ENCODE results near the gene GP1BA.

The GP1BA gene

GRCh38 chr17:4898351-4898750 lies 33.7 kb upstream of the GP1BA start:
- Histone ChIP-seq H3K36me3 (ENCODE audit: insufficient read depth, insufficient read length, low read length) (peaks cover 54% of the 10 kb centered on the region), H3K4me3 (ENCODE audit: insufficient read length, low read depth) (no peak overlapping the region), H3K9me3 (ENCODE audit: insufficient read depth, low read length) (no peaks in the 10 kb centered on the region), H3K4me1 (ENCODE audit: insufficient read depth, insufficient read length) (peaks cover 11% of the 10 kb centered on the region), H3K27me3 (ENCODE audit: insufficient read depth, insufficient read length) (no peaks in the 10 kb centered on the region), H3K9ac (ENCODE audit: insufficient read length, low read depth) (no peak overlapping the region)
- TF ChIP-seq ZNF274 (IDR thresholded peaks at IDR 0.05; ENCODE audit: low read depth, low read length) (no peak), YY1 (IDR thresholded peaks at IDR 0.05; ENCODE audit: insufficient read depth, insufficient read length) (no peak), SUZ12 (IDR thresholded peaks at IDR 0.05; ENCODE audit: extremely low read depth, insufficient read depth, insufficient read length) (no peak)
- DNase-seq (ENCODE audit: low read depth, low spot score): no peak

DNA sequence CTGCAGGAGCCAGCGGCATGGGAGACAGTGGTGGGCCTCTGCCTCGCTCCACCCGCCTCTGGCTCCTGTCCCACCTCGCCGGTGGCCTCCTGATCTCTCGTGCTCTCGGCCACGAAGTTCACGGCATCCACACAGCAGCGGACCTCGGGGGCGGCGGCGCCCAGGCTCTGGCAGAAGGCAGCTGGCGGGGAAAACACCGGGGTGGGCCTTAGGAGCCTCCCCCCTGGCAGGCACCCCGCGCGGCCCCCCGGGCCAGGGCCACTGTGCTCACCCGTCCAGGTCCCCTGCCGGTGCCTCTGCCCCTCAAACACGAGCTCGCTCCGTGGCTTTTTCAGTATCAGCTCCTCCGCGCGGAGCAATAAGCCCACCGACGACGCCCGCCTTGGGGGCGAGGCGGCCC lies 33.1 kb upstream of the GP1BA start:
- Histone ChIP-seq H3K27me3 (ENCODE audit: insufficient read depth, insufficient read length) (no peaks in the 10 kb centered on the region), H3K9me3 (ENCODE audit: insufficient read depth, low read length) (no peaks in the 10 kb centered on the region), H3K4me1 (ENCODE audit: insufficient read depth, insufficient read length) (peaks cover 12% of the 10 kb centered on the region), H3K4me3 (ENCODE audit: insufficient read length, low read depth) (no peak overlapping the region), H3K9ac (ENCODE audit: insufficient read length, low read depth) (no peak overlapping the region), H3K36me3 (ENCODE audit: insufficient read depth, insufficient read length, low read length) (peaks cover 48% of the 10 kb centered on the region)
- TF ChIP-seq SUZ12 (IDR thresholded peaks at IDR 0.05; ENCODE audit: extremely low read depth, insufficient read depth, insufficient read length): no peak
- TF ChIP-seq YY1 (IDR thresholded peaks at IDR 0.05; ENCODE audit: insufficient read depth, insufficient read length): no peak
- no peak for TF ChIP-seq ZNF274 (IDR thresholded peaks at IDR 0.05; ENCODE audit: low read depth, low read length)
- DNase-seq (ENCODE audit: low read depth, low spot score): no peak

DNA sequence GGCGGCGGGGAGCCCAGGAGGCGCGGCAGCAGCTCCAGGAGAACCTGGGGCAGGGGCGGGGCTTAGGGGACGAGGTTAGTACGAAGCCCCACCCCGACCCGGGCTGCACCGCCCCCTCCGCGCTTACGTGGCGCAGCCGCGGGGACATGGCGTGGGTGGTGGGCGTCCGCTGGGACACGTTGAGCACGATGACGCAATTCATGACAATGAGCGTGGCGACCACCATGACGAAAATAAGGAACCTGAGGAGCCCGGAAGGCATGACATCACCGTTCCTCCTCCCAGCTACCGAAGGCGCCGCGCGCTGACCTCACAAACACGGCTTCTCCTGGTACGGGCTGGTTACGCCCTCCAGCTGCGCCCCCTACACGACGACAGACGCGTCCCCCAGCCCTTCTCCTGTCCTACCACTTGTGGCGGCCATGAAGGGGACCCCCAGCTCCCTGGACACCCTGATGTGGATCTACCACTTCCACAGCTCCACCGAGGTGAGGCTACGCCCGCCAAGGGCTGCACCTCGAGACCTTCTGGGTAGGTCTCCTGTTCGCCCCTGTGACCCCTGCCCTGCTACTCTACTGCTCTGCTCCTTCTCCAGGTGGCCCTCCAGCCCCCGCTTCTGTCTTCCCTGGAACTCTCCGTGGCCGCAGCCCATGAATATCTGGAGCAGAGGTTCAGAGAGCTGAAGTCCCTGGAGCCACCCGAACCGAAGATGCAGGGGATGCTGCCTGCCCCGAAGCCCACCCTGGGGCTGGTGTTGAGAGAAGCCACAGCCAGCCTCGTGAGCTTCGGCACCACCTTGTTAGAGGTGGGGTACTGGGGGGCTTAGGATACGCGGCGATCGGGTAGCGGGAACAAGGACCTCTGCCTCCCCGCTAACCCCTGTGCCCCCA lies 32.5 kb upstream of the GP1BA start, which contains the start of gene C17orf107:
TSS of gene C17orf107 (plus strand) at position 196 of the 890 bp plus-strand sequence. CDS start at position 423, 227 bp downstream.
- Histone ChIP-seq H3K4me1 (ENCODE audit: insufficient read depth, insufficient read length) (peaks cover 12% of the 10 kb centered on the region), H3K9ac (ENCODE audit: insufficient read length, low read depth) (no peak within 1 kb of the TSS), H3K36me3 (ENCODE audit: insufficient read depth, insufficient read length, low read length) (peaks cover 42% of the 10 kb centered on the region), H3K4me3 (ENCODE audit: insufficient read length, low read depth) (no peak within 1 kb of the TSS), H3K9me3 (ENCODE audit: insufficient read depth, low read length) (no peaks in the 10 kb centered on the region), H3K27me3 (ENCODE audit: insufficient read depth, insufficient read length) (no peaks in the 10 kb centered on the region)
- no peak for TF ChIP-seq YY1 (IDR thresholded peaks at IDR 0.05; ENCODE audit: insufficient read depth, insufficient read length)
- no peak for TF ChIP-seq ZNF274 (IDR thresholded peaks at IDR 0.05; ENCODE audit: low read depth, low read length)
- no peak for DNase-seq (ENCODE audit: low read depth, low spot score)

DNA sequence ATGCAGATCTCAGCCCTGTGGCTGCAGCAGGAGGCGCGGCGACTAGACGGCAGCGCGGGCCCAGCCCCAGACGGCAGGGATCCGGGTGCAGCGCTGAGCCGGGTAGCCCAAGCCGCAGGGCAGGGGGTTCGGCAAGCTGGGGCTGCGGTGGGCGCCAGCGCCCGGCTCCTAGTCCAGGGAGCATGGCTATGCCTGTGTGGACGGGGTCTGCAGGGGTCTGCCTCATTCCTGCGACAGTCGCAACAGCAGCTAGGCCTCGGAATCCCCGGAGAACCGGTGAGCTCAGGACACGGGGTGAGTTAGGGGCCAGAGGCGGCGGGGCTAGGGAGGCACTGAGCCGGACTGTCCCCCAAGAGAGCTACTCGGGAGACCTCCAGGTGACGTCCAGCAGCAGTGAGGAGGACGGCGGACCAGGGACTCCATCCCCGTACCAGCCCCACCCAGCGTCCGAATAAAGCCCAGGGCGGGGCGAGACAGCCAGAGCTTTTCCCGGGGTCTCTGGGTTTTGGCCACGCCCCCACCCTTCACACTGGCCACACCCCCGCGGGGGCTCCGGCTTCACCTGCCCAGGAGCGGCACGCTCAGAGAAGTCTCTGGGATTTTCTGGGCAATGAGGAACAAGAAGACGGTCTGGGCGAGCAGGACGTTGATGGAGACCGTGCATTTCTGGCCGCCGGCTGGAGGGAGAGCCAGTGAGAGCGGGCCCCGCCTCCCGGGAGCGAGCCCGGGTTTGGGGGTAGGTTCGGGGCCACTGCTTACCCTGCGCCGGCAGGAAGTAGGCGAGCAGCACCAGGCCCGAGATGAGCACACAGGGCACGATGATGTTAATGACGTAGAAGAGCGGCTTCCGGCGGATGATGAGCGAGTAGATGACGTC lies 31.6 kb upstream of the GP1BA start:
- H3K4me3 ChIP-seq (ENCODE audit: insufficient read length, low read depth): no peak overlapping the region

GRCh38 chr17:4901108-4901647 lies 30.9 kb upstream of the GP1BA start:
- Histone ChIP-seq H3K9ac (ENCODE audit: insufficient read length, low read depth) (no peak overlapping the region), H3K4me1 (ENCODE audit: insufficient read depth, insufficient read length) (peaks cover 12% of the 10 kb centered on the region), H3K4me3 (ENCODE audit: insufficient read length, low read depth) (no peak overlapping the region), H3K9me3 (ENCODE audit: insufficient read depth, low read length) (no peaks in the 10 kb centered on the region), H3K36me3 (ENCODE audit: insufficient read depth, insufficient read length, low read length) (peaks cover 27% of the 10 kb centered on the region), H3K27me3 (ENCODE audit: insufficient read depth, insufficient read length) (no peaks in the 10 kb centered on the region)
- TF ChIP-seq YY1 (IDR thresholded peaks at IDR 0.05; ENCODE audit: insufficient read depth, insufficient read length) (no peak), ZNF274 (IDR thresholded peaks at IDR 0.05; ENCODE audit: low read depth, low read length) (no peak), SUZ12 (IDR thresholded peaks at IDR 0.05; ENCODE audit: extremely low read depth, insufficient read depth, insufficient read length) (no peak)
- DNase-seq (ENCODE audit: low read depth, low spot score): no peak

More for the DNA sequence above, 31.6 kb upstream of the GP1BA start:
- H3K9ac ChIP-seq (ENCODE audit: insufficient read length, low read depth): no peak overlapping the region
- H3K4me1 ChIP-seq (ENCODE audit: insufficient read depth, insufficient read length): peaks cover 12% of the 10 kb centered on the region
- no peaks in the 10 kb centered on the region for H3K27me3 ChIP-seq (ENCODE audit: insufficient read depth, insufficient read length)
- H3K36me3 ChIP-seq (ENCODE audit: insufficient read depth, insufficient read length, low read length): peaks cover 34% of the 10 kb centered on the region
- TF ChIP-seq ZNF274 (IDR thresholded peaks at IDR 0.05; ENCODE audit: low read depth, low read length): no peak
- DNase-seq (ENCODE audit: low read depth, low spot score): no peak
- no peaks in the 10 kb centered on the region for H3K9me3 ChIP-seq (ENCODE audit: insufficient read depth, low read length)

GRCh38 chr17:4901648-4902344 lies 30.3 kb upstream of the GP1BA start:
- H3K36me3 ChIP-seq (ENCODE audit: insufficient read depth, insufficient read length, low read length): peaks cover 21% of the 10 kb centered on the region
- peaks cover 8% of the 10 kb centered on the region for H3K4me1 ChIP-seq (ENCODE audit: insufficient read depth, insufficient read length)
- TF ChIP-seq SUZ12 (IDR thresholded peaks at IDR 0.05; ENCODE audit: extremely low read depth, insufficient read depth, insufficient read length): no peak
- TF ChIP-seq ZNF274 (IDR thresholded peaks at IDR 0.05; ENCODE audit: low read depth, low read length): no peak
- no peak for TF ChIP-seq YY1 (IDR thresholded peaks at IDR 0.05; ENCODE audit: insufficient read depth, insufficient read length)
- H3K27me3 ChIP-seq (ENCODE audit: insufficient read depth, insufficient read length): no peaks in the 10 kb centered on the region
- no peak overlapping the region for H3K9ac ChIP-seq (ENCODE audit: insufficient read length, low read depth)
- no peak for DNase-seq (ENCODE audit: low read depth, low spot score)
- no peaks in the 10 kb centered on the region for H3K9me3 ChIP-seq (ENCODE audit: insufficient read depth, low read length)
- H3K4me3 ChIP-seq (ENCODE audit: insufficient read length, low read depth): no peak overlapping the region

All from NT2/D1 (cell line).